ENCODE results near the gene CSRP3. TPM values are rescaled to one million over a fixed set of nuclear protein-coding genes. Genes with fewer than 3 reads are reported as not detected.

The CSRP3 gene
- total RNA-seq, 1 experiment from 2014 or later: not detected

DNA sequence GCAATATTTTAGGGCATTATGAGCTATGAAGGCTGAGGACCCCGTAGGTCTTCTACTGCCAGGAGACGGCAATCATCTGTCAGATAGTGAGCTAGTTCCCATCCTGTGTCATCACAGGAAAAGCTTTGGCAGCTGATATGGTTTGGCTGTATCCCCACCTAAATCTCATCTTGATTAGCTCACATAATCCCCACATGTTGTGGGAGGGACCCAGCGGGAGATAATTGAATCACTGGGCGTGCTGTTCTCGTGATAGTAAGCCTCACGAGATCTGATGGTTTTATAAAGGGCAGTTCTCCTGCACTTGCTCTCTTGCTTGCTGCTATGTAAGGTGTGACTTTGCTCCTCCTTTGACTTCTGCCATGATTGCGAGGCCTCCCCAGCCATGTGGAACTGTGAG is 18.1 kb downstream of the CSRP3 start:
- Mint-ChIP-seq H3K27me3 (ENCODE audit: insufficient read depth, unreplicated experiment) (no peaks in the 10 kb centered on the region), H3K36me3 (ENCODE audit: insufficient read depth, unreplicated experiment) (no peaks in the 10 kb centered on the region), H3K27ac (ENCODE audit: unreplicated experiment) (peak overlapping the region; percentile 8), H3K4me1 (ENCODE audit: low read depth, unreplicated experiment) (peaks cover 3% of the 10 kb centered on the region), H3K4me3 (ENCODE audit: unreplicated experiment) (no peak overlapping the region), H3K9me3 (ENCODE audit: unreplicated experiment) (peaks cover 9% of the 10 kb centered on the region)
- no peak for DNase-seq
- H3K36me3 ChIP-seq (ENCODE audit: control insufficient read depth, insufficient read depth, low read length): no peaks in the 10 kb centered on the region
- ChIA-PET POLR2A (no interaction called here), CTCF (no interaction called here)
- H3K4me1 ChIP-seq: no peaks in the 10 kb centered on the region
- intact Hi-C loops (cut with micrococcal nuclease; ENCODE audit: unreplicated experiment): no loop called here
- H3K27me3 ChIP-seq (replicated peaks; ENCODE audit: control insufficient read depth, insufficient read depth, low read length): no peaks in the 10 kb centered on the region
- H3K4me3 ChIP-seq (ENCODE audit: low read depth, low read length): no peak overlapping the region
- BruUV-seq (replicated peaks): no TSS peak
- TF ChIP-seq, protein P1, sequence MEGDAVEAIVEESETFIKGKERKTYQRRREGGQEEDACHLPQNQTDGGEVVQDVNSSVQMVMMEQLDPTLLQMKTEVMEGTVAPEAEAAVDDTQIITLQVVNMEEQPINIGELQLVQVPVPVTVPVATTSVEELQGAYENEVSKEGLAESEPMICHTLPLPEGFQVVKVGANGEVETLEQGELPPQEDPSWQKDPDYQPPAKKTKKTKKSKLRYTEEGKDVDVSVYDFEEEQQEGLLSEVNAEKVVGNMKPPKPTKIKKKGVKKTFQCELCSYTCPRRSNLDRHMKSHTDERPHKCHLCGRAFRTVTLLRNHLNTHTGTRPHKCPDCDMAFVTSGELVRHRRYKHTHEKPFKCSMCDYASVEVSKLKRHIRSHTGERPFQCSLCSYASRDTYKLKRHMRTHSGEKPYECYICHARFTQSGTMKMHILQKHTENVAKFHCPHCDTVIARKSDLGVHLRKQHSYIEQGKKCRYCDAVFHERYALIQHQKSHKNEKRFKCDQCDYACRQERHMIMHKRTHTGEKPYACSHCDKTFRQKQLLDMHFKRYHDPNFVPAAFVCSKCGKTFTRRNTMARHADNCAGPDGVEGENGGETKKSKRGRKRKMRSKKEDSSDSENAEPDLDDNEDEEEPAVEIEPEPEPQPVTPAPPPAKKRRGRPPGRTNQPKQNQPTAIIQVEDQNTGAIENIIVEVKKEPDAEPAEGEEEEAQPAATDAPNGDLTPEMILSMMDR (IDR thresholded peaks at IDR 0.05; ENCODE audit: insufficient read depth in 1 of 2, low read depth in 1 of 2, low read length in 1 of 2, severe bottlenecking in 1 of 2, unreplicated experiment in 1 of 2): no peak
- H3K9me3 ChIP-seq: no peaks in the 10 kb centered on the region

DNA sequence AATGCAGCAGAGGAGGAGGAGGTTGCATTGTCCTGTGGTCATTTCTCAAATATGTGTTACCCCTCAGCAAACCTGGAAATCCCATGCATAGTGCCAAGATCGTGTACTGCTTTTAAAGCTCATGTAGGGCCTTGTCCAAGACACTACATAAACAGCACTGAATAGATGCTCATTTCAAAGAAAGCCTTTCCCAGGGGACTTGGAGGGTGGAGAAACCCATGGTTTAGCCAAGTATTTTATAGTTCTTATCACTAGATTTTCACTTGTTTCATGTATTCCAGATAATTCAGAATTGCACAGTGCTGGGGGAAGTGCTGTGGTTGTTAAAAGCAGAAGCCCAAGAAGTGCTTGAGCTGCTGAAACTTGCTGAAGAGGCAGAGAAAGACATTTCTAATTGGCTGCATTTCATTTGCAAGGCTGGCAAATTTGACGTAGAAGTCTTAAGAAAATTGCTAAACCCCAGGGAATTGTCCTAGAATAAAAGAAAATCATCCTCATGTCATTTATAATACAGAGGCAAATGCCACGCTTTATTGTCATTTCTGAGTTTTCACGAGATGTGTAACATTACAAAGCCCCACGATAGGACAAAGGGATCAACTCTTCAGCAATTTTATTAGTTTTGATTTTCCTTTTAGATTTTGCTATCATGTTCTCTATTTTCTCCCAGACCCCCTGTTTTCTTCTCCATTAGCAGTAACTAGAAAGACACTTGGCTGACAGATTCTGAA is 20.1 kb downstream of the CSRP3 start:
- H3K27ac Mint-ChIP-seq (ENCODE audit: unreplicated experiment): no peak overlapping the region
- Histone ChIP-seq H3K9me3 (no peaks in the 10 kb centered on the region), H3K27me3 (replicated peaks; ENCODE audit: control insufficient read depth, insufficient read depth, low read length) (no peaks in the 10 kb centered on the region), H3K36me3 (ENCODE audit: control insufficient read depth, insufficient read depth, low read length) (no peaks in the 10 kb centered on the region), H3K4me3 (ENCODE audit: low read depth, low read length) (no peak overlapping the region), H3K4me1 (peaks cover 9% of the 10 kb centered on the region)
- ChIA-PET POLR2A (no interaction called here), CTCF (no interaction called here)
- no TSS peak for BruUV-seq (replicated peaks)
- H3K9me3 Mint-ChIP-seq (ENCODE audit: unreplicated experiment): peaks cover 9% of the 10 kb centered on the region
- no peak for DNase-seq
- H3K4me3 Mint-ChIP-seq (ENCODE audit: unreplicated experiment): no peak overlapping the region
- H3K4me1 Mint-ChIP-seq (ENCODE audit: low read depth, unreplicated experiment): peaks cover 10% of the 10 kb centered on the region
- TF ChIP-seq, protein P1 (IDR thresholded peaks at IDR 0.05; ENCODE audit: insufficient read depth in 1 of 2, low read depth in 1 of 2, low read length in 1 of 2, severe bottlenecking in 1 of 2, unreplicated experiment in 1 of 2): no peak
- H3K36me3 Mint-ChIP-seq (ENCODE audit: insufficient read depth, unreplicated experiment): peaks cover 6% of the 10 kb centered on the region
- intact Hi-C loops (cut with micrococcal nuclease; ENCODE audit: unreplicated experiment): no loop called here
- H3K27me3 Mint-ChIP-seq (ENCODE audit: insufficient read depth, unreplicated experiment): no peaks in the 10 kb centered on the region

DNA sequence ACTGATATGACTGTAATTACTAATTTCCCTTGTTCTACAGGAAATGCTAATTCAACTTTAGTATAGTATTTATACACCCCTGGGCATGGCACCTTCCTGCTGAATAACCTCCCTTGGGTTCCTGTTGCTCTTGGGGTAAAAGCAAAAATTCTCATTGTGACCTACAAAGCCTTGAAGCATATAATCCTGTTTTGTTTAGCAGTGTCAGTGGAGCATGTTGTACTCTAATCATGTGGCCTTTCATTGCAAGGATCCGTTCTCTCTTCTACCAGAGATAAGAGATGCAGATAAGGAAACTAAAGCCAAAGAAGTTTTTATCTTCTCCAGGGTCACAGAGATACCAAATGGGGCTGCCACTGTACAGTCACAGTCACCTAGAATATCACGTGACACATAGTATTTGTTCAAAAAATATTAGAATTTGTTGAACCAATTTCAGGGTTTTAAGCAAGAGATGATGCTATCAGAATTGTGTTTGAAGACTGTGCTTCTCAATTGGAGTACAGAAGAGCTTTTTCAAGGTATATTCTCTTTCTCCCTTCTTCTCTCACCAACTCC is 25.1 kb downstream of the CSRP3 start:
- H3K27ac Mint-ChIP-seq (ENCODE audit: unreplicated experiment): no peak overlapping the region
- H3K27me3 ChIP-seq (replicated peaks; ENCODE audit: control insufficient read depth, insufficient read depth, low read length): no peaks in the 10 kb centered on the region
- no TSS peak for BruUV-seq (replicated peaks)
- no peaks in the 10 kb centered on the region for H3K36me3 ChIP-seq (ENCODE audit: control insufficient read depth, insufficient read depth, low read length)
- no peak overlapping the region for H3K4me3 Mint-ChIP-seq (ENCODE audit: unreplicated experiment)
- peaks cover 30% of the 10 kb centered on the region for H3K36me3 Mint-ChIP-seq (ENCODE audit: insufficient read depth, unreplicated experiment)
- POLR2A ChIA-PET: no interaction called here
- peaks cover 17% of the 10 kb centered on the region for H3K4me1 ChIP-seq
- H3K9me3 Mint-ChIP-seq (ENCODE audit: unreplicated experiment): no peaks in the 10 kb centered on the region
- no peak overlapping the region for H3K4me3 ChIP-seq (ENCODE audit: low read depth, low read length)
- no peaks in the 10 kb centered on the region for H3K9me3 ChIP-seq
- H3K4me1 Mint-ChIP-seq (ENCODE audit: low read depth, unreplicated experiment): peaks cover 20% of the 10 kb centered on the region
- intact Hi-C loops (cut with micrococcal nuclease; ENCODE audit: unreplicated experiment): loop anchor here (1.0 to 5.0 kb wide), 2 partner anchors 45 to 66 kb away; partner anchors contain the start of gene E2F8
- TF ChIP-seq, protein P1 (IDR thresholded peaks at IDR 0.05; ENCODE audit: insufficient read depth in 1 of 2, low read depth in 1 of 2, low read length in 1 of 2, severe bottlenecking in 1 of 2, unreplicated experiment in 1 of 2): no peak
- DNase-seq: peak; percentile 44
- CTCF ChIA-PET: no interaction called here
- H3K27me3 Mint-ChIP-seq (ENCODE audit: insufficient read depth, unreplicated experiment): no peaks in the 10 kb centered on the region

Data from Caco-2 (cell line).